GM19372 (cell line): ENCODE measurements around the gene IL17REL.
"Not testable (repeated sequence)": the region's sequence is repeated elsewhere in the genome, so short reads cannot be mapped to it uniquely, and the experiment has no call there.

Experiments used
- ATAC-seq: cut with Tn5 transposase; IDR thresholded peaks from one replicate; pipeline ENCODE4 v1.9.1; 2021; ENCODE audit warnings: mild to moderate bottlenecking, low read depth, moderate library complexity; ENCODE audit not compliant: unreplicated experiment

The IL17REL gene

GRCh38 chr22:49993649-49994360, 18.8 kb downstream of the IL17REL start:
- no peak for ATAC-seq

GRCh38 chr22:49992921-49993648, 19.5 kb downstream of the IL17REL start:
- no peak for ATAC-seq

- no peak for ATAC-seq
Measured at GRCh38 chr22:49991907-49992533, 20.5 kb downstream of the IL17REL start.

- no peak for ATAC-seq
Measured at GRCh38 chr22:49991167-49991566, 21.4 kb downstream of the IL17REL start.

- ATAC-seq: not testable (repeated sequence)
Measured at GRCh38 chr22:49989826-49990225, 22.7 kb downstream of the IL17REL start.

GRCh38 chr22:49986325-49986724, 26.2 kb downstream of the IL17REL start:
- ATAC-seq: no peak

GRCh38 chr22:49983148-49984042, 29.2 kb downstream of the IL17REL start:
- ATAC-seq: no peak

- not testable (repeated sequence) for ATAC-seq
Measured at GRCh38 chr22:49981799-49982198, 30.8 kb downstream of the IL17REL start.

- ATAC-seq: no peak
Measured at GRCh38 chr22:49979587-49980264, 32.8 kb downstream of the IL17REL start.

GRCh38 chr22:49977578-49977977, 35.0 kb downstream of the IL17REL start:
- ATAC-seq: no peak

GRCh38 chr22:49976439-49977175, 36.0 kb downstream of the IL17REL start:
- peak; percentile 41 for ATAC-seq

- ATAC-seq: peak; percentile 37
Measured at GRCh38 chr22:49975543-49976389, 36.8 kb downstream of the IL17REL start.

GRCh38 chr22:49973018-49973961, 39.3 kb downstream of the IL17REL start:
- no peak for ATAC-seq

GRCh38 chr22:49972163-49973017, 40.2 kb downstream of the IL17REL start:
- ATAC-seq: no peak

GRCh38 chr22:49971232-49972162, 41.1 kb downstream of the IL17REL start:
- ATAC-seq: peak; percentile 33
